Pancreas (tissue), 10 donors: Measurements from ENCODE around the gene KRT86. TPM values are rescaled to one million over a fixed set of nuclear protein-coding genes. Genes with fewer than 3 reads are reported as not detected.

Experiments used
- ATAC-seq, 4 donors: fragments of 200-7000 bp; cut with Tn5 transposase; one replicate each; pipeline versions ENCODE4 v1.8.0 to v1.9.1; 2020; ENCODE audit warnings: mild to moderate bottlenecking in 4 of 4, moderate library complexity in 4 of 4
- DNase-seq, 6 donors: peaks; one replicate each; pipeline ENCODE4 v3.0.0-alpha.2; 2020
- FAIRE-seq: peaks from 2 replicates; lab custom pipeline; 2012; peaks lifted over from hg19 to GRCh38; lab: Jason Lieb, UNC
- H3K27ac ChIP-seq, 4 donors: fragments of 200-600 bp; sonication (generic); 1 replicate in 3 of 4; 2 replicates in 1 of 4; pipeline versions ENCODE4 v1.5.0 to v1.8.0; 2020
- H3K27me3 ChIP-seq, 4 donors: fragments of 200-600 bp; one replicate each; pipeline ENCODE4 v1.8.0; 2021
- H3K36me3 ChIP-seq, 3 donors: fragments of 200-600 bp; sonication (generic) in 1 of 3; one replicate each; pipeline versions ENCODE4 v1.5.0 to v1.8.0; 2020 to 2021
- H3K4me1 ChIP-seq, 3 donors: fragments of 200-600 bp; one replicate each; pipeline ENCODE4 v1.8.0; 2021
- H3K4me3 ChIP-seq, 4 donors: fragments of 200-600 bp; sonication (generic) in 2 of 4; one replicate each; pipeline versions ENCODE4 v1.5.0 to v1.8.0; 2020 to 2021
- H3K9me3 ChIP-seq, 4 donors: fragments of 200-600 bp; one replicate each; pipeline ENCODE4 v1.8.0; 2021
- WGBS, 2 donors: extraction: QIAGEN DNeasy Blood & Tissue Kit; methylation state at CpG; one replicate each; pipeline ENCODE4 v1.1.7; 2013; 5-methylcytosine and 5-hydroxymethylcytosine counted together
- intact Hi-C, 3 donors: fragments of 100-400 bp; cut with DNase I; formaldehyde crosslinking; loops; one replicate each; pipeline versions ENCODE4 v1.11.1 to v1.14.2; 2022
- polyA plus RNA-seq, 2 donors: library from polyadenylated mRNA; stranded (reverse); fragments of 200-250 nt; gene quantifications; one replicate each; pipeline ENCODE4 v1.2.3, GENCODE V29; 2013
- total RNA-seq, 6 donors: library from RNA; stranded (reverse); fragmentation: NEBNext Ultra II Directional in 4 of 6; extraction: Animal tissue kit (Norgen Biotek cat#: 25700) in 4 of 6; gene quantifications; one replicate each; pipeline versions ENCODE4 v1.2.1 to v1.2.4, GENCODE V29; 2021 to 2023
- TF ChIP-seq, protein P1 (sequence below), 4 donors: fragments of 200-600 bp; sonication (generic) in 3 of 4; IDR thresholded peaks; one replicate each; pipeline versions ENCODE4 v1.5.0 to v1.8.0; 2021; ENCODE audit warnings: antibody characterized with exemption in 4 of 4
- donor health status: healthy with polysubstance abuse.
- donor health status: DM: no; HTN: no; CAD: no; lungs with moderate emphysema.
- donor health status: DM: no; HTN: no; CAD: no.
- donor health status: control.
- donor health status: control.
- donor health status: Bipolar disorder and iron deficiency.
- donor health status: DM: yes; HTN: yes; CAD: no.
- donor health status: DM: no; HTN: no; CAD: no.
- donor health status: DM: no; HTN: no; CAD: no.
- donor health status: DM: yes; HTN: yes; CAD: no.

Gene KRT86
- total and polyA plus RNA-seq, 8 donors = 0.60 to 3.3 (median 1.8) TPM

DNA sequence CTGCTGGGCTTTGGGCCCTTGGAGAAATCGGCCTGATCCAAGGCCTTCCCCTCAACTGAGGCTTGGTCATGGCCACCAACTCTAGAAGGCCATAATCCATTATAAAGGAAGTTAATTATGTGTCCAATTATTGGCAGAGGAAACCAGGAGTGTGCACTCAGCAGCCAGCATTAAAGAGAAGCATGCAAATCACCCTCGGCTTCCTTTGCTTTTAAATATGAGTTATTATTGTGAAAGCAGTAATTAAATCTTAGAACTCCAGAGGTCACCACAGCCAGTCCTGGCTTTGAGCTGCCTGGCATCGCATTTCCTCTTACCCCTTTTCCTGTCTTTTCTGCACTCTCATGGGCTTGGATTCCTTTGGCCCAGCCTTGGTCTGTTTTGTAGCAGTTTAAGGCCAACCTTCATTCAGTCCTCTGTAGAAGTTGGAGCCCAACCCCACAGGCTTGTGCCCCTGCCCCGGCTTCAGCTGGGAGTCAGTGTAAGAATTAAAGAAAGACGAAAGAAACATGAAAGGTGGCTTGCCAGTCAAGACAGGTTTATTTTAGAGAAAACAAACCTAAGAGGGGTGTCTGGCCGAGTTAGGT, 14.7 kb upstream of the KRT86 start:
- FAIRE-seq = no peak
- Histone ChIP-seq H3K27ac (no peak overlapping the region), H3K9me3 (no peaks in the 10 kb centered on the region), H3K4me3 (no peak overlapping the region), H3K36me3 (no peaks in the 10 kb centered on the region), H3K4me1 (peaks cover 0 to 13% (median 0%) of the 10 kb centered on the region in 3 donors), H3K27me3 (no peaks in the 10 kb centered on the region)
- DNase-seq = no peak
- intact Hi-C loops = no loop called here
- 82 to 87% methylated on average over 6 of the region's 6 CpGs for WGBS, 2 donors
- TF ChIP-seq, protein P1, sequence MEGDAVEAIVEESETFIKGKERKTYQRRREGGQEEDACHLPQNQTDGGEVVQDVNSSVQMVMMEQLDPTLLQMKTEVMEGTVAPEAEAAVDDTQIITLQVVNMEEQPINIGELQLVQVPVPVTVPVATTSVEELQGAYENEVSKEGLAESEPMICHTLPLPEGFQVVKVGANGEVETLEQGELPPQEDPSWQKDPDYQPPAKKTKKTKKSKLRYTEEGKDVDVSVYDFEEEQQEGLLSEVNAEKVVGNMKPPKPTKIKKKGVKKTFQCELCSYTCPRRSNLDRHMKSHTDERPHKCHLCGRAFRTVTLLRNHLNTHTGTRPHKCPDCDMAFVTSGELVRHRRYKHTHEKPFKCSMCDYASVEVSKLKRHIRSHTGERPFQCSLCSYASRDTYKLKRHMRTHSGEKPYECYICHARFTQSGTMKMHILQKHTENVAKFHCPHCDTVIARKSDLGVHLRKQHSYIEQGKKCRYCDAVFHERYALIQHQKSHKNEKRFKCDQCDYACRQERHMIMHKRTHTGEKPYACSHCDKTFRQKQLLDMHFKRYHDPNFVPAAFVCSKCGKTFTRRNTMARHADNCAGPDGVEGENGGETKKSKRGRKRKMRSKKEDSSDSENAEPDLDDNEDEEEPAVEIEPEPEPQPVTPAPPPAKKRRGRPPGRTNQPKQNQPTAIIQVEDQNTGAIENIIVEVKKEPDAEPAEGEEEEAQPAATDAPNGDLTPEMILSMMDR (IDR thresholded peaks at IDR 0.05) = no peak
- ATAC-seq = peak in 3 of 4 donors; percentile 16 to 31 (median 24)

DNA sequence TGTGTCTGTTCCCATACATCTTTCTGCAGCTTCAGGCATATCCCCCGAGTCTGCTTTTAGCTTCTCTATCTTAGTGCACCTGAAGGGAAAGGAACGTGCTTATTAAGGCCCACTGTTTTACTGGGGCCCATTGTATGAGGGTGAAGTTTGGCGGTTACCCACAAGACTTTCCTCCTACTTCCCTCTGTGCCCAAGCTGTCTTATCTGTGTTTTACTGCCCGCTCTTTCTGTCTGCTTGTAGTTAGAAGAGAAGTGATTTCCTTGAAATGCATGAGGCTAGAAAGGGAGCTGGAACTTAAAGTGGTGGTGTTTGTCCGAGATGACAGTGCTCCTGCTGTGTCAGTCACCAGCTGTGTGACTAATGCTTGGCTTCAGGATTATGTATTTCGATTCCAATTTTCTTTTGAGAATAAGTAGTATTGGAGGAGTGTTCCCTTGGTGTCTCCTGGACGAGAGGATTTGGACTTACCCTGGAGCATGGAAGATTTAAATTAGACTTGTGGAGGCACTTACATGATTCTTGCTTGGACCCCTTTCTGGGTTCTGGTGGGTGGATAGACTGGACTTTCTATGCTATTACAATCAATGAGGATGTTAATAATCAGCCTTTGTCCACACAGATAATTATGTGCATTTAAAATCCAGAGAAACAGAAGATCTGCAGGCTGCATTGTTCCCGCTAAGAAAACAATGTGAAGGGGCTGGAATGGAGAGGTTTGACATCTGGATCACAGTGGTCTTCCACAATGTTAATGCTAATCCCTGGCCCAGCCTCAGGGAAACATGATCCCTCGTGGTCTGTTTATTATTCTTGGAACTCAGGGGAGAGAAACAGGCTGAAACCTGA, 13.9 kb upstream of the KRT86 start:
- H3K4me1 ChIP-seq = peaks cover 0 to 13% (median 0%) of the 10 kb centered on the region in 3 donors
- FAIRE-seq (no peak), ATAC-seq (no peak), DNase-seq (no peak)
- WGBS, 2 donors = 71 to 76% methylated on average over 9 of the region's 9 CpGs
- TF ChIP-seq, protein P1 (IDR thresholded peaks at IDR 0.05) = no peak
- no peaks in the 10 kb centered on the region for H3K9me3 ChIP-seq
- H3K36me3 ChIP-seq = no peaks in the 10 kb centered on the region
- no peak overlapping the region for H3K4me3 ChIP-seq
- intact Hi-C loops = no loop called here
- H3K27ac ChIP-seq = no peak overlapping the region
- H3K27me3 ChIP-seq = no peaks in the 10 kb centered on the region

DNA sequence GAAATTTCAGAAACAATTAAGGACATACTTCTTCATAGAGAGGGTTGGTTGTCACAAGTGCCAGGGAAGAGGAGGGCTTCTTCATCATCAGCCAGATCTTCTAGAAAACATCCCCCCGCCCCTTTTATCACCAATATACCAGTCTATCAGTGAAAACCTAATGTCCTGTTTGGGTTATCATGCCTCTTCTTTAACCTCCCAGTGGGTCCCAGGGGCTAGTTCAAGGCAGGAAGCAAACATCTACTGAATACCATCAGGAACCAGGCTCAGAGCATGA, 13.3 kb upstream of the KRT86 start:
- Histone ChIP-seq H3K36me3 (no peaks in the 10 kb centered on the region), H3K9me3 (no peaks in the 10 kb centered on the region), H3K27me3 (no peaks in the 10 kb centered on the region), H3K4me3 (no peak overlapping the region), H3K27ac (no peak overlapping the region), H3K4me1 (peaks cover 0 to 13% (median 0%) of the 10 kb centered on the region in 3 donors)
- 86 to 100% methylated on average over 1 of the region's 1 CpG for WGBS, 2 donors
- TF ChIP-seq, protein P1 (IDR thresholded peaks at IDR 0.05) = no peak
- FAIRE-seq = no peak
- no peak for DNase-seq
- intact Hi-C loops = no loop called here
- no peak for ATAC-seq

DNA sequence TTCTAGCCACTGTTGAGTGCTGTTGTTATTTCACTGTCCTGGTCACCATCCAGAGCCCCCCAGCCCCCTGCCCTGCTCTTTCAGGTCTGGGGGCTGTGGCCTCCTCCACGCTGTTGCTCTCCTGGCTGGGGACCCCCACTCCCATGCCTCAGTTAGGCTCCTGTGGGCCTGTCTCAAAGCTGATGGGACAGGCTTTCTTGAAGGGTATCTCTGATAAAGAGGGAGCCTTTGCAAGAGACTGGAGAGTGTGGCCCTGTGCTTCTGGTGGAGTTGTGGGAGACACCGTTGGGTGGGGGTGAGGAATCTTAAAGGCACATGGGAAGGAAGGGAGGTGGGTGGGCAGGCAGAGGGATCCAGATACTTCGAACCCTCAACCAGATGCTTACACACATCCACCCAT, 12.2 kb upstream of the KRT86 start:
- DNase-seq (no peak), ATAC-seq (no peak), FAIRE-seq (no peak)
- intact Hi-C loops = no loop called here
- Histone ChIP-seq H3K36me3 (no peaks in the 10 kb centered on the region), H3K4me3 (no peak overlapping the region), H3K27me3 (no peaks in the 10 kb centered on the region), H3K27ac (no peak overlapping the region), H3K4me1 (peaks cover 0 to 13% (median 0%) of the 10 kb centered on the region in 3 donors), H3K9me3 (no peaks in the 10 kb centered on the region)
- 90 to 98% methylated on average over 3 of the region's 3 CpGs for WGBS, 2 donors
- TF ChIP-seq, protein P1 (IDR thresholded peaks at IDR 0.05) = no peak
